SK-N-SH (cell line): ENCODE measurements around the gene C6. TPM values are rescaled to one million over a fixed set of nuclear protein-coding genes. Genes with fewer than 3 reads are reported as not detected.

ENCODE experiments used
- CTCF ChIA-PET: fragments of 300-600, 350-600 bp; formaldehyde crosslinking; extraction: SDS; loops from one replicate; lab custom pipeline; 2021; lab: Yijun Ruan, JAX
- POLR2A ChIA-PET: fragments of 350-600 bp; sonication (Branson Sonifier 250); formaldehyde crosslinking; extraction: SDS; loops from one replicate; lab custom pipeline; 2020; ENCODE audit warnings: antibody characterized with exemption, inconsistent platforms; lab: Yijun Ruan, JAX
- DNase-seq: peaks from one replicate; pipeline ENCODE4 v3.0.0; 2012
- H2AFZ ChIP-seq: fragments of 200-600 bp; sonication (generic); 2 replicates; pipeline ENCODE4 v1.8.1; 2016; ENCODE audit warnings: antibody characterized with exemption, mild to moderate bottlenecking, low read depth
- H3F3A ChIP-seq: fragments of 200-600 bp; sonication (generic); replicated peaks from 2 replicates; pipeline ENCODE3; 2016; ENCODE audit warnings: antibody characterized with exemption, mild to moderate bottlenecking; ENCODE audit not compliant: insufficient read depth
- H3K27ac ChIP-seq, 2 experiments: fragments of 200-500 bp in 1 of 2; fragments of 200-600 bp in 1 of 2; sonication (Bioruptor generic) in 1 of 2; sonication (generic), shearing (Covaris generic) in 1 of 2; 2 replicates each; pipeline versions ENCODE4 v1.5.1 to v1.6.1; 2014 to 2016; ENCODE audit warnings: low read depth in 2 of 2, inconsistent platforms in 1 of 2, low read length in 1 of 2, mild to moderate bottlenecking in 1 of 2, mixed read lengths in 1 of 2
- H3K27me3 ChIP-seq: fragments of 200-600 bp; sonication (generic), shearing (Covaris generic); 2 replicates; pipeline ENCODE4 v1.6.1; 2016; ENCODE audit warnings: mixed run types; ENCODE audit not compliant: insufficient read depth
- H3K36me3 ChIP-seq, 2 experiments: fragments of 200-500 bp in 1 of 2; fragments of 200-600 bp in 1 of 2; sonication (Bioruptor generic) in 1 of 2; sonication (generic) in 1 of 2; replicated peaks in 1 of 2; 2 replicates each; pipeline versions ENCODE3 to v1.5.1; 2014 to 2016; ENCODE audit warnings: low read length in 1 of 2, mild to moderate bottlenecking in 1 of 2; ENCODE audit not compliant: insufficient read depth in 2 of 2, control insufficient read depth in 1 of 2
- H3K4me1 ChIP-seq, 2 experiments: fragments of 200-500 bp in 1 of 2; fragments of 200-600 bp in 1 of 2; sonication (Bioruptor generic) in 1 of 2; sonication (generic), shearing (Covaris generic) in 1 of 2; 2 replicates each; pipeline versions ENCODE4 v1.5.1 to v1.6.1; 2014 to 2016; ENCODE audit warnings: low read depth in 1 of 2, low read length in 1 of 2, mixed run types in 1 of 2; ENCODE audit not compliant: insufficient read depth in 2 of 2, control insufficient read depth in 1 of 2
- H3K4me2 ChIP-seq: fragments of 200-600 bp; sonication (generic), shearing (Covaris generic); 2 replicates; pipeline ENCODE4 v1.6.1; 2017; ENCODE audit warnings: mixed run types
- H3K4me3 ChIP-seq, 2 experiments: fragments of 200-500 bp in 1 of 2; fragments of 200-600 bp in 1 of 2; sonication (Bioruptor generic) in 1 of 2; sonication (generic), shearing (Covaris generic) in 1 of 2; 2 replicates each; pipeline versions ENCODE4 v1.5.1 to v1.8.1; 2014 to 2016; ENCODE audit warnings: low read depth in 2 of 2, inconsistent platforms in 1 of 2, low read length in 1 of 2, mild to moderate bottlenecking in 1 of 2, mixed read lengths in 1 of 2, moderate library complexity in 1 of 2
- H3K79me2 ChIP-seq: fragments of 200-600 bp; sonication (generic); 2 replicates; pipeline ENCODE4 v1.8.1; 2017; ENCODE audit warnings: mild to moderate bottlenecking; ENCODE audit not compliant: insufficient read depth
- H3K9ac ChIP-seq: fragments of 200-600 bp; sonication (generic); 2 replicates; pipeline ENCODE4 v1.6.1; 2017; ENCODE audit warnings: mixed run types
- H3K9me2 ChIP-seq: fragments of 200-600 bp; sonication (generic); 2 replicates; pipeline ENCODE4 v1.6.1; 2017; ENCODE audit warnings: mixed run types
- H3K9me3 ChIP-seq: fragments of 200-600 bp; sonication (generic); 2 replicates; pipeline ENCODE4 v1.6.1; 2017; ENCODE audit warnings: mixed run types, mild to moderate bottlenecking, moderate library complexity
- H4K20me1 ChIP-seq: fragments of 200-600 bp; sonication (generic); 2 replicates; pipeline ENCODE4 v1.6.1; 2017; ENCODE audit warnings: mild to moderate bottlenecking, mixed run types; ENCODE audit not compliant: insufficient read depth
- ELF1 ChIP-seq: IDR thresholded peaks from 2 replicates; pipeline ENCODE4 v1.4.0; 2012
- EP300 ChIP-seq, 2 experiments: IDR thresholded peaks; 2 replicates each; pipeline versions ENCODE4 v1.4.0 to v1.6.1; 2012; ENCODE audit warnings: borderline replicate concordance in 1 of 2, low read depth in 1 of 2, low read length in 1 of 2
- FOSL2 ChIP-seq: IDR thresholded peaks from 2 replicates; pipeline ENCODE4 v1.4.0; 2012; ENCODE audit warnings: low read depth, mild to moderate bottlenecking, moderate library complexity, borderline replicate concordance
- GABPA ChIP-seq: IDR thresholded peaks from 2 replicates; pipeline ENCODE4 v1.4.0; 2012; ENCODE audit warnings: low read depth, mild to moderate bottlenecking
- GATA2 ChIP-seq: sonication (generic); formaldehyde crosslinking; IDR thresholded peaks from 2 replicates; pipeline ENCODE4 v1.5.0; 2020; ENCODE audit warnings: mild to moderate bottlenecking, missing genetic modification reagents
- IRF3 ChIP-seq: fragments of 150-350 bp; IDR thresholded peaks from 2 replicates; pipeline ENCODE4 v1.6.1; 2016; ENCODE audit warnings: mild to moderate bottlenecking, low read depth, low read length
- JUND ChIP-seq: IDR thresholded peaks from 2 replicates; pipeline ENCODE4 v1.4.0; 2012
- MAX ChIP-seq: IDR thresholded peaks from 2 replicates; pipeline ENCODE4 v1.4.0; 2012; ENCODE audit warnings: low read depth
- MEF2A ChIP-seq: IDR thresholded peaks from 2 replicates; pipeline ENCODE4 v1.4.0; 2012; ENCODE audit warnings: low read depth, borderline replicate concordance
- MXI1 ChIP-seq: IDR thresholded peaks from 2 replicates; pipeline ENCODE4 v1.6.1; 2012; ENCODE audit warnings: mild to moderate bottlenecking, low read depth, low read length, improper control_type of control experiment
- POLR2AphosphoS5 ChIP-seq: IDR thresholded peaks from 2 replicates; pipeline ENCODE4 v1.6.1; 2012; ENCODE audit warnings: low read depth, low read length
- RAD21 ChIP-seq: IDR thresholded peaks from 2 replicates; pipeline ENCODE4 v1.6.1; 2012; ENCODE audit warnings: mild to moderate bottlenecking, low read length
- REST ChIP-seq: IDR thresholded peaks from 2 replicates; pipeline ENCODE4 v1.6.1; 2012; ENCODE audit warnings: mild to moderate bottlenecking, low read depth, low read length, moderate library complexity
- RFX5 ChIP-seq: IDR thresholded peaks from 2 replicates; pipeline ENCODE4 v1.6.1; 2012; ENCODE audit warnings: mild to moderate bottlenecking, improper control_type of control experiment, low read length
- RXRA ChIP-seq: IDR thresholded peaks from 2 replicates; pipeline ENCODE4 v1.4.0; 2012; ENCODE audit warnings: low read depth, mild to moderate bottlenecking, borderline replicate concordance
- SIN3A ChIP-seq: IDR thresholded peaks from 2 replicates; pipeline ENCODE4 v1.6.1; 2012; ENCODE audit warnings: low read depth, mild to moderate bottlenecking, low read length, moderate library complexity, borderline replicate concordance
- SMC3 ChIP-seq: IDR thresholded peaks from 2 replicates; pipeline ENCODE4 v1.6.1; 2012; ENCODE audit warnings: low read depth, low read length, improper control_type of control experiment
- TEAD4 ChIP-seq: IDR thresholded peaks from 2 replicates; pipeline ENCODE4 v1.4.0; 2012; ENCODE audit warnings: mild to moderate bottlenecking, borderline replicate concordance; ENCODE audit not compliant: insufficient read depth
- USF1 ChIP-seq: IDR thresholded peaks from 2 replicates; pipeline ENCODE4 v1.4.0; 2012; ENCODE audit warnings: low read depth, borderline replicate concordance
- USF2 ChIP-seq: fragments of 150-350 bp; IDR thresholded peaks from 2 replicates; pipeline ENCODE4 v1.6.1; 2017; ENCODE audit warnings: antibody characterized with exemption, low read length, low read depth, borderline replicate concordance
- ZBTB33 ChIP-seq: IDR thresholded peaks from 2 replicates; pipeline ENCODE4 v1.4.0; 2012; ENCODE audit warnings: low read depth, borderline replicate concordance
- WGBS: methylation state at CpG from one replicate; pipeline ENCODE4 v1.1.6; 2017; ENCODE audit warnings: low lambda C conversion rate; 5-methylcytosine and 5-hydroxymethylcytosine counted together
- polyA plus RNA-seq, 3 experiments: library from polyadenylated mRNA; depleted of rRNA; stranded (reverse); fragments of >200 nt; gene quantifications; 2 replicates each; pipeline ENCODE4 v1.2.3, GENCODE V29; 2012

C6 gene
- polyA plus RNA-seq, 1 of the 3 experiments (the other 2 are of a cell fraction) = 0.08 TPM

GRCh38 chr5:41200506-41200905 is 12.8 kb downstream of the C6 start:
- H3K4me3 ChIP-seq = no peak overlapping the region
- ChIA-PET POLR2A (no interaction called here), CTCF (no interaction called here)
- no peaks in the 10 kb centered on the region for H3K9me2 ChIP-seq
- TF ChIP-seq RFX5 (no peak), RAD21 (no peak), FOSL2 (no peak), REST (no peak)
- H3K27ac ChIP-seq = no peak overlapping the region
- H3K4me2 ChIP-seq = no peak overlapping the region
- no peaks in the 10 kb centered on the region for H4K20me1 ChIP-seq
- no peaks in the 10 kb centered on the region for H3F3A ChIP-seq
- H3K4me1 ChIP-seq = no peaks in the 10 kb centered on the region
- no peaks in the 10 kb centered on the region for H3K36me3 ChIP-seq
- WGBS = 58% methylated on average over 2 of the region's 2 CpGs
- DNase-seq = no peak
- no peaks in the 10 kb centered on the region for H3K79me2 ChIP-seq
- H3K9ac ChIP-seq = no peak overlapping the region
- no peaks in the 10 kb centered on the region for H3K27me3 ChIP-seq
- H3K9me3 ChIP-seq = no peaks in the 10 kb centered on the region
- H2AFZ ChIP-seq = no peak overlapping the region

- ChIA-PET POLR2A (no interaction called here), CTCF (no interaction called here)
- Histone ChIP-seq H3K4me3 (no peak overlapping the region), H3K4me2 (no peak overlapping the region), H3K27ac (no peak overlapping the region), H3K9me3 (no peaks in the 10 kb centered on the region), H3K4me1 (no peaks in the 10 kb centered on the region), H4K20me1 (no peaks in the 10 kb centered on the region), H3F3A (no peaks in the 10 kb centered on the region), H2AFZ (no peak overlapping the region), H3K9ac (no peak overlapping the region), H3K36me3 (no peaks in the 10 kb centered on the region), H3K79me2 (no peaks in the 10 kb centered on the region), H3K9me2 (no peaks in the 10 kb centered on the region), H3K27me3 (no peaks in the 10 kb centered on the region)
- DNase-seq = no peak
- WGBS = 58% methylated on average over 3 of the region's 3 CpGs
- TF ChIP-seq MEF2A (no peak), ELF1 (no peak), RXRA (no peak), IRF3 (no peak), EP300 (IDR thresholded peaks at IDR 0.05; ENCODE audit: borderline replicate concordance in 1 of 2, low read depth in 1 of 2, low read length in 1 of 2) (no peak), MXI1 (no peak), POLR2AphosphoS5 (no peak), USF2 (no peak), USF1 (no peak), GATA2 (CRISPR knock-in tag) (no peak), SIN3A (no peak), SMC3 (no peak), MAX (no peak), JUND (no peak), GABPA (no peak), FOSL2 (no peak), ZBTB33 (no peak), TEAD4 (no peak)
Measured at GRCh38 chr5:41199660-41200059, 13.7 kb downstream of the C6 start.
